B cell (primary cell): ENCODE measurements around the gene UCMA. TPM values are rescaled to one million over a fixed set of nuclear protein-coding genes. Genes with fewer than 3 reads are reported as not detected.
"Not testable (repeated sequence)": the region's sequence is repeated elsewhere in the genome, so short reads cannot be mapped to it uniquely, and the experiment has no call there.

ENCODE experiments used
- ATAC-seq: fragments of 200-7000 bp; cut with Tn5 transposase; one replicate; pipeline ENCODE4 v1.10.0; 2021; ENCODE audit warnings: low read depth, mild to moderate bottlenecking, moderate number of reproducible peaks, moderate library complexity
- CTCF ChIA-PET: fragments of 350-600 bp; sonication (Branson Sonifier 250); formaldehyde crosslinking; loops from one replicate; lab custom pipeline; 2021; ENCODE audit warnings: antibody characterized with exemption, inconsistent platforms; lab: Charles Lee
- POLR2A ChIA-PET: fragments of 350-600 bp; sonication (Branson Sonifier 250); formaldehyde crosslinking; loops from one replicate; lab custom pipeline; 2021; ENCODE audit warnings: antibody characterized with exemption; lab: Charles Lee
- DNase-seq: peaks from one replicate; pipeline ENCODE4 v3.0.0; 2013
- H2AFZ ChIP-seq: 2 replicates; pipeline ENCODE4 v1.6.1; 2012; ENCODE audit warnings: mild to moderate bottlenecking, low read depth, low read length; ENCODE audit not compliant: insufficient read depth, poor library complexity, severe bottlenecking
- H3K27ac ChIP-seq, 2 donors: 1 replicate in 1 of 2; 2 replicates in 1 of 2; pipeline ENCODE4 v1.5.1; 2012 to 2013; ENCODE audit warnings: low read length in 2 of 2, mild to moderate bottlenecking in 2 of 2, moderate library complexity in 1 of 2
- H3K27me3 ChIP-seq, 4 experiments: fragments of 200-600 bp in 1 of 4; sonication (generic) in 1 of 4; replicated peaks in 1 of 4; 1 replicate in 2 of 4; 2 replicates in 2 of 4; pipeline versions ENCODE4 v1.6.1 to v1.7.0; 2013 to 2016; ENCODE audit warnings: low read length in 3 of 4, mild to moderate bottlenecking in 2 of 4, mixed read lengths in 1 of 4, moderate library complexity in 1 of 4; ENCODE audit not compliant: insufficient read depth in 4 of 4, control insufficient read depth in 3 of 4; ENCODE audit errors: control extremely low read depth in 1 of 4
- H3K36me3 ChIP-seq, 2 experiments: replicated peaks in 1 of 2; 1 replicate in 1 of 2; 2 replicates in 1 of 2; pipeline versions ENCODE4 v1.6.1 to v1.7.1; 2013; ENCODE audit warnings: low read length in 1 of 2; ENCODE audit not compliant: insufficient read depth in 2 of 2, control insufficient read depth in 1 of 2; ENCODE audit errors: control extremely low read depth in 1 of 2, extremely low read depth in 1 of 2
- H3K4me1 ChIP-seq, 2 donors: fragments of 200-600 bp in 1 of 2; sonication (generic) in 1 of 2; 1 replicate in 1 of 2; 2 replicates in 1 of 2; pipeline versions ENCODE4 v1.5.1 to v1.6.1; 2013 to 2017; ENCODE audit warnings: low read length in 2 of 2; ENCODE audit not compliant: control insufficient read depth in 2 of 2, insufficient read depth in 2 of 2
- H3K4me2 ChIP-seq: replicated peaks from 2 replicates; pipeline ENCODE3; 2012; ENCODE audit warnings: mild to moderate bottlenecking, low read depth, low read length; ENCODE audit not compliant: poor library complexity, severe bottlenecking
- H3K4me3 ChIP-seq, 5 experiments: fragments of 200-600 bp in 1 of 5; sonication (generic) in 1 of 5; 1 replicate in 3 of 5; 2 replicates in 2 of 5; pipeline versions ENCODE4 v1.5.1 to v1.7.0; 2011 to 2016; ENCODE audit warnings: low read length in 4 of 5, mild to moderate bottlenecking in 4 of 5, low read depth in 2 of 5, control low read depth in 1 of 5, moderate library complexity in 1 of 5; ENCODE audit not compliant: insufficient read depth in 1 of 5; ENCODE audit errors: control extremely low read depth in 1 of 5, extremely low read depth in 1 of 5
- H3K79me2 ChIP-seq: fragments of 200-600 bp; sonication (generic); one replicate; pipeline ENCODE4 v1.6.0; 2016; ENCODE audit warnings: low read length; ENCODE audit not compliant: control insufficient read depth, insufficient read depth
- H3K9ac ChIP-seq: fragments of 200-600 bp; sonication (generic); 2 replicates; pipeline ENCODE4 v1.6.1; 2017; ENCODE audit warnings: mild to moderate bottlenecking, low read length, moderate library complexity
- H3K9me3 ChIP-seq, 3 donors: one replicate each; pipeline versions ENCODE4 v1.6.1 to v1.7.1; 2013; ENCODE audit warnings: low read length in 2 of 3; ENCODE audit not compliant: control insufficient read depth in 2 of 3, insufficient read depth in 1 of 3; ENCODE audit errors: control extremely low read depth in 1 of 3
- H4K20me1 ChIP-seq: 2 replicates; pipeline ENCODE4 v1.6.0; 2012; ENCODE audit warnings: mild to moderate bottlenecking, low read length; ENCODE audit not compliant: insufficient read depth, control insufficient read depth, poor library complexity, severe bottlenecking
- H3K27ac Mint-ChIP-seq: one replicate; pipeline ENCODE4 v1.8.0; 2021; ENCODE audit warnings: mixed read lengths
- H3K27me3 Mint-ChIP-seq: one replicate; pipeline ENCODE4 v1.8.0; 2021; ENCODE audit warnings: mixed read lengths
- H3K4me1 Mint-ChIP-seq: one replicate; pipeline ENCODE4 v1.8.0; 2021; ENCODE audit warnings: mixed read lengths
- H3K4me3 Mint-ChIP-seq: one replicate; pipeline ENCODE4 v1.8.0; 2021; ENCODE audit warnings: mixed read lengths
- H3K9me3 Mint-ChIP-seq: one replicate; pipeline ENCODE4 v1.8.0; 2022; ENCODE audit warnings: mixed read lengths; ENCODE audit not compliant: insufficient read depth
- EZH2 ChIP-seq: IDR thresholded peaks from 2 replicates; pipeline ENCODE4 v1.6.1; 2012; ENCODE audit warnings: borderline replicate concordance, low read depth, mild to moderate bottlenecking, moderate library complexity, low read length; ENCODE audit not compliant: insufficient read depth, poor library complexity, severe bottlenecking
- WGBS: methylation state at CpG from one replicate; pipeline ENCODE4 v1.1.5; 2013; ENCODE audit warnings: missing lambda C conversion rate; ENCODE audit not compliant: insufficient coverage; 5-methylcytosine and 5-hydroxymethylcytosine counted together
- intact Hi-C: fragments of 100-400 bp; cut with micrococcal nuclease; formaldehyde crosslinking; loops from one replicate; pipeline ENCODE4 v1.10.0; 2022
- polyA minus RNA-seq: library from RNA; depleted of rRNA, polyadenylated mRNA; stranded (reverse); fragments of >200 nt; gene quantifications from 2 replicates; pipeline ENCODE4 v1.2.3, GENCODE V29; 2012
- polyA plus RNA-seq: library from polyadenylated mRNA; depleted of rRNA; stranded (reverse); fragments of >200 nt; gene quantifications from 2 replicates; pipeline ENCODE4 v1.2.3, GENCODE V29; 2012
- total RNA-seq, 2 donors: library from RNA; stranded (reverse); fragments of 120-200 nt in 1 of 2; gene quantifications; 1 replicate in 1 of 2; 2 replicates in 1 of 2; pipeline versions ENCODE4 v1.2.3 to v1.2.4, GENCODE V29; 2013 to 2022
- TF ChIP-seq, protein P1 (sequence below): fragments of 200-600 bp; IDR thresholded peaks from one replicate; pipeline ENCODE4 v1.8.0; 2022; ENCODE audit warnings: antibody characterized with exemption, mild to moderate bottlenecking

Gene UCMA
- not detected in 2 replicates for total RNA-seq
- not detected for total RNA-seq (2013)
- polyA plus RNA-seq = not detected in 2 replicates
- polyA minus RNA-seq = not detected in 2 replicates

GRCh38 chr10:13234172-13234571 lies at the start of gene UCMA:
TSS of gene UCMA (minus strand) at chr10:13234374. CDS start at chr10:13234258, 116 bp downstream.
- Mint-ChIP-seq H3K9me3 (no peaks in the 10 kb centered on the region), H3K27me3 (no peaks in the 10 kb centered on the region), H3K4me1 (no peaks in the 10 kb centered on the region), H3K4me3 (no peak within 1 kb of the TSS), H3K27ac (no peak within 1 kb of the TSS)
- DNase-seq (no peak), ATAC-seq (no peak)
- POLR2A ChIA-PET = no interaction called here
- H3K9ac ChIP-seq = no peak within 1 kb of the TSS
- no peak for TF ChIP-seq EZH2
- TF ChIP-seq, protein P1, sequence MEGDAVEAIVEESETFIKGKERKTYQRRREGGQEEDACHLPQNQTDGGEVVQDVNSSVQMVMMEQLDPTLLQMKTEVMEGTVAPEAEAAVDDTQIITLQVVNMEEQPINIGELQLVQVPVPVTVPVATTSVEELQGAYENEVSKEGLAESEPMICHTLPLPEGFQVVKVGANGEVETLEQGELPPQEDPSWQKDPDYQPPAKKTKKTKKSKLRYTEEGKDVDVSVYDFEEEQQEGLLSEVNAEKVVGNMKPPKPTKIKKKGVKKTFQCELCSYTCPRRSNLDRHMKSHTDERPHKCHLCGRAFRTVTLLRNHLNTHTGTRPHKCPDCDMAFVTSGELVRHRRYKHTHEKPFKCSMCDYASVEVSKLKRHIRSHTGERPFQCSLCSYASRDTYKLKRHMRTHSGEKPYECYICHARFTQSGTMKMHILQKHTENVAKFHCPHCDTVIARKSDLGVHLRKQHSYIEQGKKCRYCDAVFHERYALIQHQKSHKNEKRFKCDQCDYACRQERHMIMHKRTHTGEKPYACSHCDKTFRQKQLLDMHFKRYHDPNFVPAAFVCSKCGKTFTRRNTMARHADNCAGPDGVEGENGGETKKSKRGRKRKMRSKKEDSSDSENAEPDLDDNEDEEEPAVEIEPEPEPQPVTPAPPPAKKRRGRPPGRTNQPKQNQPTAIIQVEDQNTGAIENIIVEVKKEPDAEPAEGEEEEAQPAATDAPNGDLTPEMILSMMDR = no peak
- H3K27ac ChIP-seq = no peak within 1 kb of the TSS
- H3K79me2 ChIP-seq = no peaks in the 10 kb centered on the region
- no peaks in the 10 kb centered on the region for H4K20me1 ChIP-seq
- H3K27me3 ChIP-seq = no peaks in the 10 kb centered on the region
- no peak within 1 kb of the TSS for H2AFZ ChIP-seq
- no peaks in the 10 kb centered on the region for H3K36me3 ChIP-seq
- H3K9me3 ChIP-seq = no peaks in the 10 kb centered on the region
- H3K4me1 ChIP-seq = no peaks in the 10 kb centered on the region
- CTCF ChIA-PET = no interaction called here
- intact Hi-C loops = no loop called here
- 86% methylated on average over 10 of the region's 10 CpGs for WGBS
- no peak within 1 kb of the TSS for H3K4me2 ChIP-seq
- H3K4me3 ChIP-seq = no peak within 1 kb of the TSS

GRCh38 chr10:13282348-13282747 lies 48.2 kb upstream of the UCMA start:
- H3K9me3 ChIP-seq, H3K36me3 ChIP-seq, H3K4me2 ChIP-seq, DNase-seq, POLR2A ChIA-PET, H2AFZ ChIP-seq, ATAC-seq, H3K27ac Mint-ChIP-seq, H3K79me2 ChIP-seq, H3K9me3 Mint-ChIP-seq, H3K9ac ChIP-seq, H3K4me3 ChIP-seq, H3K27me3 Mint-ChIP-seq, H3K27ac ChIP-seq, H3K4me1 ChIP-seq, intact Hi-C loops, H3K27me3 ChIP-seq, H3K4me1 Mint-ChIP-seq, H4K20me1 ChIP-seq, H3K4me3 Mint-ChIP-seq: not testable (repeated sequence)
- CTCF ChIA-PET = interaction anchor here (0.7 to 1.5 kb wide), 2 partner anchors 20 to 206 kb away, joined by 5 read pairs; no protein-coding TSS in a partner anchor
- WGBS = 98% methylated on average over 4 of the region's 6 CpGs
